ENCODE measurements around the gene CD63.

- TF ChIP-seq, protein P1, sequence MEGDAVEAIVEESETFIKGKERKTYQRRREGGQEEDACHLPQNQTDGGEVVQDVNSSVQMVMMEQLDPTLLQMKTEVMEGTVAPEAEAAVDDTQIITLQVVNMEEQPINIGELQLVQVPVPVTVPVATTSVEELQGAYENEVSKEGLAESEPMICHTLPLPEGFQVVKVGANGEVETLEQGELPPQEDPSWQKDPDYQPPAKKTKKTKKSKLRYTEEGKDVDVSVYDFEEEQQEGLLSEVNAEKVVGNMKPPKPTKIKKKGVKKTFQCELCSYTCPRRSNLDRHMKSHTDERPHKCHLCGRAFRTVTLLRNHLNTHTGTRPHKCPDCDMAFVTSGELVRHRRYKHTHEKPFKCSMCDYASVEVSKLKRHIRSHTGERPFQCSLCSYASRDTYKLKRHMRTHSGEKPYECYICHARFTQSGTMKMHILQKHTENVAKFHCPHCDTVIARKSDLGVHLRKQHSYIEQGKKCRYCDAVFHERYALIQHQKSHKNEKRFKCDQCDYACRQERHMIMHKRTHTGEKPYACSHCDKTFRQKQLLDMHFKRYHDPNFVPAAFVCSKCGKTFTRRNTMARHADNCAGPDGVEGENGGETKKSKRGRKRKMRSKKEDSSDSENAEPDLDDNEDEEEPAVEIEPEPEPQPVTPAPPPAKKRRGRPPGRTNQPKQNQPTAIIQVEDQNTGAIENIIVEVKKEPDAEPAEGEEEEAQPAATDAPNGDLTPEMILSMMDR (IDR thresholded peaks at IDR 0.05), result no peak
- TF ChIP-seq POLR2A (IDR thresholded peaks at IDR 0.05), result no peak
These were observed 3.5 kb upstream of the CD63 start for GRCh38 chr12:55732288-55732687.
